GM12892 (cell line): Measurements from ENCODE around the gene THRB.

ENCODE experiments used
- POLR2A ChIP-seq: IDR thresholded peaks from 2 replicates; pipeline ENCODE4 v1.6.1; 2011; ENCODE audit warnings: low read depth, low read length, control low read depth
- POLR2AphosphoS5 ChIP-seq: IDR thresholded peaks from 2 replicates; pipeline ENCODE4 v1.6.1; 2011; ENCODE audit warnings: low read depth, low read length, control low read depth
- TAF1 ChIP-seq: IDR thresholded peaks from 2 replicates; pipeline ENCODE4 v1.6.1; 2011; ENCODE audit warnings: low read depth, mild to moderate bottlenecking, control low read depth, low read length, borderline replicate concordance

DNA sequence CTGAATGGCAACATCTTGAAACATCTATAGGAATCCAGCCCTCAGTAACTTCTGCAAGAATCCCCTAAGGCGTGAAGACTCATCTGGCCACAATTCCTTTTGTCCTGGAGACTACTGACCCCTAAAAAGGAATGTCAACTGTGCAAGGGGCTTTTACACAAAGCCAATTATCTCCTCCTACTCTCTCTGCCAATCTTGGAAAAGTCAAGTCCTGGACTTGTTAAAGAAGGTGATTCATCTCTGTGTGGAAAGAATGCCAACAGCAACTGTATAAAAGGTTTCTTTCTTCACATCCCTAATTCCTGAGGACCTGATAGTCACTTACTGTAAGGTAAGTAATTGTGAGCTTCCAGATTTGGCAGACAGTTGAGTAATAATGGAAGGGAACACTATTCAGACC, 22.3 kb downstream of the THRB start:
- no peak for TF ChIP-seq POLR2AphosphoS5
- TF ChIP-seq TAF1, result no peak
- no peak for TF ChIP-seq POLR2A
